Lung (tissue), 12 donors: ENCODE results near the gene HMBS. TPM values are rescaled to one million over a fixed set of nuclear protein-coding genes. Genes with fewer than 3 reads are reported as not detected.

Experiments used
- ATAC-seq: fragments of 200-7000 bp; cut with Tn5 transposase; one replicate; pipeline ENCODE4 v1.9.1; 2020; ENCODE audit warnings: moderate number of reproducible peaks; ENCODE audit not compliant: insufficient read depth, low FRiP score
- DNase-seq, 3 donors: peaks; one replicate each; pipeline ENCODE4 v3.0.0-alpha.2; 2013 to 2017
- H3K27ac ChIP-seq, 2 donors: one replicate each; pipeline ENCODE4 v1.5.1; 2013; ENCODE audit warnings: mild to moderate bottlenecking in 2 of 2, moderate library complexity in 2 of 2, control low read depth in 1 of 2, inconsistent platforms in 1 of 2, low read depth in 1 of 2, low read length in 1 of 2
- H3K27me3 ChIP-seq, 3 donors: one replicate each; pipeline ENCODE4 v1.5.1; 2013; ENCODE audit warnings: low read length in 2 of 3; ENCODE audit not compliant: control insufficient read depth in 3 of 3, insufficient read depth in 3 of 3
- H3K36me3 ChIP-seq, 4 donors: one replicate each; pipeline ENCODE4 v1.5.1; 2013; ENCODE audit warnings: low read length in 4 of 4, mild to moderate bottlenecking in 1 of 4, moderate library complexity in 1 of 4; ENCODE audit not compliant: control insufficient read depth in 4 of 4, insufficient read depth in 4 of 4
- H3K4me1 ChIP-seq, 5 donors: one replicate each; pipeline ENCODE4 v1.5.1; 2013; ENCODE audit warnings: low read length in 5 of 5, mild to moderate bottlenecking in 2 of 5, moderate library complexity in 1 of 5; ENCODE audit not compliant: control insufficient read depth in 5 of 5, insufficient read depth in 5 of 5
- H3K4me3 ChIP-seq: one replicate; pipeline ENCODE4 v1.5.1; 2013; ENCODE audit warnings: mild to moderate bottlenecking, control low read depth, moderate library complexity
- H3K9ac ChIP-seq, 2 donors: one replicate each; pipeline ENCODE4 v1.5.1; 2013; ENCODE audit warnings: low read length in 2 of 2, control low read depth in 1 of 2; ENCODE audit not compliant: insufficient read depth in 1 of 2
- H3K9me3 ChIP-seq, 4 donors: one replicate each; pipeline ENCODE4 v1.5.1; 2013; ENCODE audit warnings: low read length in 3 of 4, mild to moderate bottlenecking in 1 of 4, moderate library complexity in 1 of 4; ENCODE audit not compliant: control insufficient read depth in 4 of 4, insufficient read depth in 3 of 4
- CTCF ChIP-seq: IDR thresholded peaks from 2 replicates; pipeline ENCODE4 v1.5.1; 2012; ENCODE audit warnings: mild to moderate bottlenecking; ENCODE audit errors: control extremely low read depth, extremely low read depth
- whole genome bisulfite sequencing, 2 donors: extraction: QIAGEN DNeasy Blood & Tissue Kit; methylation state at CpG; one replicate each; pipeline ENCODE4 v1.1.7; 2013; 5-methylcytosine and 5-hydroxymethylcytosine counted together
- polyA plus RNA-seq, 2 donors: library from polyadenylated mRNA; stranded (reverse); fragments of 200-250 nt; gene quantifications; one replicate each; pipeline ENCODE4 v1.2.1, GENCODE V29; 2013
- total RNA-seq, 2 donors: library from RNA; depleted of rRNA in 1 of 2; stranded (reverse); fragments of >200 nt in 1 of 2; gene quantifications; one replicate each; pipeline ENCODE4 v1.2.1, GENCODE V29; 2014 to 2021
- donor health status: control.
- donor health status: control.
- donor health status: Bipolar disorder and iron deficiency.
- donor health status: healthy.
- donor health status: DM: yes; HTN: yes; CAD: no.

The HMBS gene
- total and polyA plus RNA-seq, 4 donors: 11.7 to 33.3 (median 31.5) TPM

- DNase-seq (no peak), ATAC-seq (no peak)
- Histone ChIP-seq H3K27me3 (no peaks in the 10 kb centered on the region), H3K27ac (no peak overlapping the region), H3K36me3 (peaks cover 41 to 71% (median 58%) of the 10 kb centered on the region in 4 donors), H3K4me3 (no peak overlapping the region), H3K9ac (no peak overlapping the region), H3K4me1 (peaks cover 0 to 9% (median 4%) of the 10 kb centered on the region in 5 donors), H3K9me3 (no peaks in the 10 kb centered on the region)
- 88 to 90% methylated on average over 17 of the region's 17 CpGs for WGBS, 2 donors
- no peak for TF ChIP-seq CTCF
These were observed 33.1 kb upstream of the HMBS start for GRCh38 chr11:119051440-119052162.

- no peak for TF ChIP-seq CTCF
- Histone ChIP-seq H3K27me3 (no peaks in the 10 kb centered on the region), H3K9ac (no peak overlapping the region), H3K4me1 (peaks cover 0 to 9% (median 4%) of the 10 kb centered on the region in 5 donors), H3K9me3 (no peaks in the 10 kb centered on the region), H3K36me3 (peaks cover 40 to 68% (median 55%) of the 10 kb centered on the region in 4 donors), H3K4me3 (no peak overlapping the region), H3K27ac (no peak overlapping the region)
- no peak for DNase-seq
- no peak for ATAC-seq
- WGBS, 2 donors: 96% methylated on average over 23 of the region's 23 CpGs
These were observed 32.4 kb upstream of the HMBS start for GRCh38 chr11:119052163-119052814.

GRCh38 chr11:119054418-119054817 is 30.3 kb upstream of the HMBS start:
- H3K27ac ChIP-seq: no peak overlapping the region
- no peak overlapping the region for H3K4me3 ChIP-seq
- TF ChIP-seq CTCF: no peak
- H3K36me3 ChIP-seq: peaks cover 20 to 51% (median 43%) of the 10 kb centered on the region in 4 donors
- H3K9me3 ChIP-seq: no peaks in the 10 kb centered on the region
- no peak overlapping the region for H3K9ac ChIP-seq
- no peaks in the 10 kb centered on the region for H3K27me3 ChIP-seq
- no peak for ATAC-seq
- no peak for DNase-seq
- peaks cover 0 to 13% (median 7%) of the 10 kb centered on the region in 5 donors for H3K4me1 ChIP-seq
- 97% methylated on average over 10 of the region's 10 CpGs for WGBS, 2 donors
